Measurements from ENCODE around the gene PARP4. TPM values are rescaled to one million over a fixed set of nuclear protein-coding genes. Genes with fewer than 3 reads are reported as not detected.

Gene PARP4
- total and polyA plus RNA-seq, 2 of the 4 experiments (the other 2 are of a cell fraction) = 31.7 to 50.2 TPM

DNA sequence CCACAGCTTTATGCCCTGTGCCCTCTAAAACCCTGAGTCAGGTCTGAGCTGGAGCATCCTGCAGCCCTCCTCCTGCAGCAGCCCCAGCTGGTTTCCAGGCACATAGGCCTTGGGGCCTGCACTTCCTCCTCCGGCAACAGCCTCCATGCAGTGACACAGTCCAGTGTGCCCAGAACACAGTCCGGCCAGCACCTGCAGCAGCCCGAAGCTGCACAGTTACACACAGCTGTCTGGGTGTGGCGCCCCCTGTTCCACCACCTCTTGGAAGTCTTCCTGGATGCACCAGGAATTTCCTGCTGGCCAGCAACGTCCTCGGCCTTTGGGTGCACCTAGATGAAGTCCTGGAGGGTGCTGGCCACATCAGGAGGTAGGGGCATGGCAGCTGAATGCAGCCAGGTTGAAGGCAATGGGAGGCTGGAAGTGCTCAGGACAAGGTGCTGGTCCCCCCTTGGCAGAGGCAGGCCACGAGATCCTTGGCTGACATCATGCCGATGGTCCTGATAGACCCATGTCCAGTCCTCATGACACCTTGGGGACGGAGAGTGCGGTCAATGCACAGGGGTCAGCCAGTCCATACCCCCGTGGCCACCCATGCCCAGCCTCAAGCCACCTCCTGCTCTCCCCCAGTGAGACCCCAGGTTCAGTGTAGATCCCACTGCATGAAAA is 27.1 kb upstream of the PARP4 start:
- no peak overlapping the region for H3K4ac ChIP-seq (ENCODE audit: low read depth, low read length)
- H2AFZ ChIP-seq (replicated peaks; ENCODE audit: low read length, poor library complexity) = no peak overlapping the region
- TF ChIP-seq BHLHE40 (IDR thresholded peaks at IDR 0.05; ENCODE audit: low read depth, low read length) (no peak), MAZ (IDR thresholded peaks at IDR 0.05; ENCODE audit: borderline replicate concordance, low read depth, low read length) (no peak), MAFK (IDR thresholded peaks at IDR 0.05; ENCODE audit: low read depth, low read length) (no peak), SMC3 (IDR thresholded peaks at IDR 0.05; ENCODE audit: low read depth, low read length) (no peak), MXI1 (IDR thresholded peaks at IDR 0.05; ENCODE audit: borderline replicate concordance, low read depth, low read length) (no peak), RCOR1 (IDR thresholded peaks at IDR 0.05; ENCODE audit: insufficient replicate concordance, low read length) (no peak)
- TF ChIP-seq, protein P1, sequence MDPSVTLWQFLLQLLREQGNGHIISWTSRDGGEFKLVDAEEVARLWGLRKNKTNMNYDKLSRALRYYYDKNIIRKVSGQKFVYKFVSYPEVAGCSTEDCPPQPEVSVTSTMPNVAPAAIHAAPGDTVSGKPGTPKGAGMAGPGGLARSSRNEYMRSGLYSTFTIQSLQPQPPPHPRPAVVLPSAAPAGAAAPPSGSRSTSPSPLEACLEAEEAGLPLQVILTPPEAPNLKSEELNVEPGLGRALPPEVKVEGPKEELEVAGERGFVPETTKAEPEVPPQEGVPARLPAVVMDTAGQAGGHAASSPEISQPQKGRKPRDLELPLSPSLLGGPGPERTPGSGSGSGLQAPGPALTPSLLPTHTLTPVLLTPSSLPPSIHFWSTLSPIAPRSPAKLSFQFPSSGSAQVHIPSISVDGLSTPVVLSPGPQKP (IDR thresholded peaks at IDR 0.05; ENCODE audit: borderline replicate concordance, low read depth, low read length) = no peak
- TF ChIP-seq, protein P2, sequence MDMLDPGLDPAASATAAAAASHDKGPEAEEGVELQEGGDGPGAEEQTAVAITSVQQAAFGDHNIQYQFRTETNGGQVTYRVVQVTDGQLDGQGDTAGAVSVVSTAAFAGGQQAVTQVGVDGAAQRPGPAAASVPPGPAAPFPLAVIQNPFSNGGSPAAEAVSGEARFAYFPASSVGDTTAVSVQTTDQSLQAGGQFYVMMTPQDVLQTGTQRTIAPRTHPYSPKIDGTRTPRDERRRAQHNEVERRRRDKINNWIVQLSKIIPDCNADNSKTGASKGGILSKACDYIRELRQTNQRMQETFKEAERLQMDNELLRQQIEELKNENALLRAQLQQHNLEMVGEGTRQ (IDR thresholded peaks at IDR 0.05; ENCODE audit: low read depth, low read length) = no peak
- TF ChIP-seq, protein P3, sequence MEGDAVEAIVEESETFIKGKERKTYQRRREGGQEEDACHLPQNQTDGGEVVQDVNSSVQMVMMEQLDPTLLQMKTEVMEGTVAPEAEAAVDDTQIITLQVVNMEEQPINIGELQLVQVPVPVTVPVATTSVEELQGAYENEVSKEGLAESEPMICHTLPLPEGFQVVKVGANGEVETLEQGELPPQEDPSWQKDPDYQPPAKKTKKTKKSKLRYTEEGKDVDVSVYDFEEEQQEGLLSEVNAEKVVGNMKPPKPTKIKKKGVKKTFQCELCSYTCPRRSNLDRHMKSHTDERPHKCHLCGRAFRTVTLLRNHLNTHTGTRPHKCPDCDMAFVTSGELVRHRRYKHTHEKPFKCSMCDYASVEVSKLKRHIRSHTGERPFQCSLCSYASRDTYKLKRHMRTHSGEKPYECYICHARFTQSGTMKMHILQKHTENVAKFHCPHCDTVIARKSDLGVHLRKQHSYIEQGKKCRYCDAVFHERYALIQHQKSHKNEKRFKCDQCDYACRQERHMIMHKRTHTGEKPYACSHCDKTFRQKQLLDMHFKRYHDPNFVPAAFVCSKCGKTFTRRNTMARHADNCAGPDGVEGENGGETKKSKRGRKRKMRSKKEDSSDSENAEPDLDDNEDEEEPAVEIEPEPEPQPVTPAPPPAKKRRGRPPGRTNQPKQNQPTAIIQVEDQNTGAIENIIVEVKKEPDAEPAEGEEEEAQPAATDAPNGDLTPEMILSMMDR (conservative IDR thresholded peaks at IDR 0.05; ENCODE audit: low read depth, low read length) = no peak
- dilution Hi-C loops (cut with HindIII; ENCODE audit: low sequenced_read_pairs, unreplicated experiment) (no loop called here), in situ Hi-C loops (cut with MboI; ENCODE audit: low sequenced_read_pairs) (no loop called here), intact Hi-C loops (cut with micrococcal nuclease) (no loop called here)
- H4K5ac ChIP-seq (ENCODE audit: low read depth, low read length) = no peak overlapping the region
- H2AK5ac ChIP-seq (ENCODE audit: low read depth, low read length) = no peak overlapping the region
- no peak overlapping the region for H2BK5ac ChIP-seq (ENCODE audit: low read depth, low read length, poor library complexity, severe bottlenecking)
- no peak overlapping the region for H2BK120ac ChIP-seq (ENCODE audit: low read depth, low read length)
- no peaks in the 10 kb centered on the region for H3K36me3 ChIP-seq (ENCODE audit: control insufficient read depth, insufficient read depth, low read length)
- no peak overlapping the region for H3K56ac ChIP-seq (ENCODE audit: extremely low read depth, insufficient read depth, low read length)
- H3K23ac ChIP-seq (ENCODE audit: low read depth, low read length) = no peak overlapping the region
- no peaks in the 10 kb centered on the region for H3K9me3 ChIP-seq (ENCODE audit: control insufficient read depth, insufficient read depth, low read length)
- H3K4me1 ChIP-seq (ENCODE audit: control insufficient read depth, insufficient read depth, low read length) = no peaks in the 10 kb centered on the region
- H4K20me1 ChIP-seq (ENCODE audit: insufficient read depth, low read length) = no peaks in the 10 kb centered on the region
- DNase-seq = no peak
- H3K4me2 ChIP-seq (ENCODE audit: low read depth, low read length) = no peak overlapping the region
- no peak overlapping the region for H3K27ac ChIP-seq (ENCODE audit: insufficient read depth, low read length)
- H2BK20ac ChIP-seq (ENCODE audit: low read depth, low read length) = no peak overlapping the region
- POLR2A ChIA-PET (ENCODE audit: unreplicated experiment) = no interaction called here
- BruUV-seq (replicated peaks) = no TSS peak
- no peak overlapping the region for H3K9ac ChIP-seq (ENCODE audit: low read depth, low read length)
- H4K8ac ChIP-seq (ENCODE audit: low read depth in 2 of 2, low read length in 2 of 2) = no peak overlapping the region
- no peak overlapping the region for H3K14ac ChIP-seq (replicated peaks; ENCODE audit: low read depth, low read length)
- no peaks in the 10 kb centered on the region for H3K79me1 ChIP-seq (ENCODE audit: low read depth in 1 of 2, low read length in 2 of 2)
- H3K4me3 ChIP-seq (ENCODE audit: insufficient read depth, low read depth, low read length) = no peak overlapping the region
- peaks cover 31% of the 10 kb centered on the region for H3K27me3 ChIP-seq (ENCODE audit: control insufficient read depth, insufficient read depth, low read length)
- ATAC-seq (ENCODE audit: low read depth) = no peak
- no peak overlapping the region for H4K91ac ChIP-seq (ENCODE audit: insufficient read depth, low read depth, low read length)
- 93% methylated on average over 3 of the region's 11 CpGs; no CpG with 5 or more reads in 1 of the 2 experiments for WGBS, 2 experiments (ENCODE audit: extremely low coverage in 2 of 2, insufficient read length in 1 of 2)
- H3K18ac ChIP-seq (ENCODE audit: low read depth, low read length) = no peak overlapping the region
- no peaks in the 10 kb centered on the region for H3K9me1 ChIP-seq (ENCODE audit: insufficient read depth, low read length)
- CTCF ChIA-PET = no interaction called here
- H2BK15ac ChIP-seq (ENCODE audit: low read depth, low read length) = no peak overlapping the region
- no peak overlapping the region for H2AK9ac ChIP-seq (replicated peaks; ENCODE audit: low read depth, low read length, poor library complexity)

Measured in IMR-90 (cell line).